HEK293T (cell line): ENCODE data around the gene CLEC17A.
"Not testable (repeated sequence)": the region's sequence is repeated elsewhere in the genome, so short reads cannot be mapped to it uniquely, and the experiment has no call there.

Experiments used
- ARNT ChIP-seq: fragments of 450-650 bp; IDR thresholded peaks from 2 replicates; pipeline ENCODE4 v1.6.1; 2017; ENCODE audit warnings: mild to moderate bottlenecking
- BHLHE40 ChIP-seq: fragments of 450-650 bp; IDR thresholded peaks from 2 replicates; pipeline ENCODE4 v1.6.1; 2016; ENCODE audit warnings: mild to moderate bottlenecking, moderate library complexity, borderline replicate concordance
- ELF4 ChIP-seq: fragments of 450-650 bp; IDR thresholded peaks from 2 replicates; pipeline ENCODE4 v1.6.1; 2017; ENCODE audit warnings: antibody characterized with exemption
- HDGF ChIP-seq: fragments of 450-650 bp; IDR thresholded peaks from 2 replicates; pipeline ENCODE4 v1.6.1; 2017; ENCODE audit warnings: antibody characterized with exemption, borderline replicate concordance
- L3MBTL2 ChIP-seq: fragments of 450-650 bp; conservative IDR thresholded peaks from 2 replicates; pipeline ENCODE4 v1.6.1; 2016; ENCODE audit warnings: mild to moderate bottlenecking
- NFRKB ChIP-seq: fragments of 450-650 bp; IDR thresholded peaks from 2 replicates; pipeline ENCODE4 v1.6.1; 2016; ENCODE audit warnings: mild to moderate bottlenecking, moderate library complexity
- SP1 ChIP-seq: fragments of 450-650 bp; IDR thresholded peaks from 2 replicates; pipeline ENCODE4 v1.6.1; 2017
- SUZ12 ChIP-seq: fragments of 450-650 bp; IDR thresholded peaks from 2 replicates; pipeline ENCODE4 v1.6.1; 2016; ENCODE audit warnings: mild to moderate bottlenecking

DNA sequence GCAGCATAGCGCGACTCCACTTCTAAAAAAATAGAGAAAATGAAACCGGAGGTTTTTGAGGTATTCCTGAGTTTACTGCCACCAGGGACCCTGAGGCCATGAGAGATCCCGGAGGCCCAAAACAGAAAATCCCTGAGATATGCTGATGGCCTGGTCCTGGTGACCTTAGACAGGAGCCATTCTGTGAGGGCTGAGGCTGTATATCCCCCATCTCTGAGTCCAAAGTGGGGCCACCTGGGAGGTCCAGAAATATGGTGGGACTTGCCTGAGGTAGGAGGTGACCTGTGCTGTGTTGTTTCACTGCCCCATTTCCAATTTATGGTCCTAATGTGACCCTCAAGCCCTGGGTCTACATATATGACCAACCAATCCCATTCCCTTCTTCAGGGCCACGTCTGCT, 1.5 kb downstream of the CLEC17A start:
- TF ChIP-seq ARNT, HDGF, L3MBTL2, SUZ12, BHLHE40, NFRKB, ELF4, SP1: not testable (repeated sequence)
